ENCODE measurements around the gene KCNK3.

The KCNK3 gene

DNA sequence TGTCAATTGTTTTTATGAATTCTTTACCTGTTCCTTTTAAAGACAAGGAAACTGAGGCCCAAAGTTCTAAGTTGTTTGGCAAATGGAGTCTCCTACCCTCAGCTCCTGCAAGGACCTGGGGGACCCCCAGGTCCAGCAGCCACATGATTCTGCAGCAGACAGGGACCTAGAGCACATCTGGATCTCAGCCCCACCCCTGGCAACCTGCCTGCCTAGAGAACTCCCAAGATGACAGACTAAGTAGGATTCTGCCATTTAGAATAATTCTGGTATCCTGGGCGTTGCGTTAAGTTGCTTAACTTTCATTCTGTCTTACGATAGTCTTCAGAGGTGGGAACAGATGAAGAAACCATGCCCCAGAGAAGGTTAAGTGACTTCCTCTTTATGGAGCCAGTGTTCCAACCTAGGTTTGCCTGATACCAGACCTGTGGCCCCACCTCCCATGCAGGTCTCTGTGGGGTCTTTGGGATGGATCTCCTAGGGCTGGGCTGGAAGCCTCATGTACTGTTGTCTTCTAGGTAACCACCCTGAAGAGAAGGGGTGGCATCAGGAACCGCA, 87.8 kb downstream of the KCNK3 start:
- TF ChIP-seq, protein P1, sequence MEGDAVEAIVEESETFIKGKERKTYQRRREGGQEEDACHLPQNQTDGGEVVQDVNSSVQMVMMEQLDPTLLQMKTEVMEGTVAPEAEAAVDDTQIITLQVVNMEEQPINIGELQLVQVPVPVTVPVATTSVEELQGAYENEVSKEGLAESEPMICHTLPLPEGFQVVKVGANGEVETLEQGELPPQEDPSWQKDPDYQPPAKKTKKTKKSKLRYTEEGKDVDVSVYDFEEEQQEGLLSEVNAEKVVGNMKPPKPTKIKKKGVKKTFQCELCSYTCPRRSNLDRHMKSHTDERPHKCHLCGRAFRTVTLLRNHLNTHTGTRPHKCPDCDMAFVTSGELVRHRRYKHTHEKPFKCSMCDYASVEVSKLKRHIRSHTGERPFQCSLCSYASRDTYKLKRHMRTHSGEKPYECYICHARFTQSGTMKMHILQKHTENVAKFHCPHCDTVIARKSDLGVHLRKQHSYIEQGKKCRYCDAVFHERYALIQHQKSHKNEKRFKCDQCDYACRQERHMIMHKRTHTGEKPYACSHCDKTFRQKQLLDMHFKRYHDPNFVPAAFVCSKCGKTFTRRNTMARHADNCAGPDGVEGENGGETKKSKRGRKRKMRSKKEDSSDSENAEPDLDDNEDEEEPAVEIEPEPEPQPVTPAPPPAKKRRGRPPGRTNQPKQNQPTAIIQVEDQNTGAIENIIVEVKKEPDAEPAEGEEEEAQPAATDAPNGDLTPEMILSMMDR (IDR thresholded peaks at IDR 0.05; ENCODE audit: borderline replicate concordance, control extremely low read depth, extremely low read depth, insufficient read depth, missing control alignments): no peak

More for the DNA sequence above, 87.8 kb downstream of the KCNK3 start:
- in situ Hi-C loops (cut with MboI; ENCODE audit: low sequenced_read_pairs, unreplicated experiment): no loop called here
- no peak for DNase-seq (ENCODE audit: low spot score)
